Endodermal cell (in vitro differentiated cells): ENCODE data around the gene PGC. TPM values are rescaled to one million over a fixed set of nuclear protein-coding genes. Genes with fewer than 3 reads are reported as not detected.

ENCODE experiments used
- DNase-seq: peaks from one replicate; pipeline ENCODE4 v3.0.0-alpha.2; 2017
- H3K27ac ChIP-seq: 2 replicates; pipeline ENCODE4 v1.5.1; 2013; ENCODE audit warnings: mild to moderate bottlenecking, low read depth, low read length, moderate library complexity
- H3K27me3 ChIP-seq: 2 replicates; pipeline ENCODE4 v1.6.1; 2013; ENCODE audit warnings: mild to moderate bottlenecking, low read length, moderate library complexity; ENCODE audit not compliant: insufficient read depth, control insufficient read depth, poor library complexity, severe bottlenecking
- H3K36me3 ChIP-seq: 2 replicates; pipeline ENCODE4 v1.7.0; 2013; ENCODE audit warnings: mild to moderate bottlenecking, low read length, moderate library complexity; ENCODE audit not compliant: control insufficient read depth, insufficient read depth
- H3K4me1 ChIP-seq: one replicate; pipeline ENCODE4 v1.7.0; 2013; ENCODE audit warnings: low read length; ENCODE audit not compliant: control insufficient read depth, insufficient read depth
- H3K4me3 ChIP-seq: 2 replicates; pipeline ENCODE4 v1.5.1; 2013; ENCODE audit warnings: mild to moderate bottlenecking, low read length, moderate library complexity
- H3K9ac ChIP-seq: 2 replicates; pipeline ENCODE4 v1.6.1; 2013; ENCODE audit warnings: mild to moderate bottlenecking, low read length, moderate library complexity; ENCODE audit not compliant: poor library complexity, severe bottlenecking; ENCODE audit errors: extremely low read depth
- H3K9me3 ChIP-seq: 2 replicates; pipeline ENCODE4 v1.6.1; 2013; ENCODE audit warnings: mild to moderate bottlenecking, low read length, moderate library complexity; ENCODE audit not compliant: control insufficient read depth
- H3K27ac Mint-ChIP-seq: 2 replicates; pipeline ENCODE4 v1.8.0; 2020; ENCODE audit warnings: mixed read lengths
- H3K27me3 Mint-ChIP-seq: 2 replicates; pipeline ENCODE4 v1.8.0; 2021; ENCODE audit warnings: mild to moderate bottlenecking, mixed read lengths; ENCODE audit not compliant: insufficient read depth
- H3K36me3 Mint-ChIP-seq: 2 replicates; pipeline ENCODE4 v1.8.0; 2020; ENCODE audit warnings: low read depth, mixed read lengths
- H3K4me1 Mint-ChIP-seq: 2 replicates; pipeline ENCODE4 v1.8.0; 2020; ENCODE audit warnings: mixed read lengths
- H3K4me3 Mint-ChIP-seq: 2 replicates; pipeline ENCODE4 v1.8.0; 2020; ENCODE audit warnings: mild to moderate bottlenecking, moderate library complexity, mixed read lengths
- H3K9me3 Mint-ChIP-seq: 2 replicates; pipeline ENCODE4 v1.8.0; 2020; ENCODE audit warnings: mild to moderate bottlenecking, mixed read lengths
- CTCF ChIP-seq: fragments of 200-600 bp; sonication (generic); conservative IDR thresholded peaks from 2 replicates; pipeline ENCODE4 v1.5.0; 2021; ENCODE audit warnings: antibody characterized with exemption, mild to moderate bottlenecking
- WGBS, 2 experiments: methylation state at CpG; one replicate each; pipeline versions ENCODE4 v1.1.5 to v1.1.7; 2013; ENCODE audit warnings: missing lambda C conversion rate in 2 of 2, mixed read lengths in 1 of 2; ENCODE audit not compliant: insufficient coverage in 1 of 2, insufficient read length in 1 of 2; 5-methylcytosine and 5-hydroxymethylcytosine counted together
- total RNA-seq, 2 donors: library from RNA; stranded (reverse); fragmentation: NEBNext Ultra II Directional in 1 of 2; extraction: Animal tissue kit (Norgen Biotek cat#: 25700) in 1 of 2; gene quantifications; 2 replicates in 1 of 2; 3 replicates in 1 of 2; pipeline ENCODE4 v1.2.1, GENCODE V29; 2021

Gene PGC
- total RNA-seq, 2 donors from 2014 or later: not detected

GRCh38 chr6:41687501-41688175 lies 59.6 kb downstream of the PGC start:
- Mint-ChIP-seq H3K4me1 (peaks cover 10% of the 10 kb centered on the region), H3K9me3 (no peaks in the 10 kb centered on the region), H3K36me3 (no peaks in the 10 kb centered on the region), H3K27me3 (peaks cover 7% of the 10 kb centered on the region), H3K27ac (no peak overlapping the region), H3K4me3 (no peak overlapping the region)
- H3K4me1 ChIP-seq: no peaks in the 10 kb centered on the region
- DNase-seq: peak; percentile 93
- no peak overlapping the region for H3K9ac ChIP-seq
- 52 to 57% methylated on average over 3 to 9 of the region's 9 CpGs for WGBS, 2 experiments
- no peaks in the 10 kb centered on the region for H3K36me3 ChIP-seq
- no peaks in the 10 kb centered on the region for H3K9me3 ChIP-seq
- TF ChIP-seq CTCF: no peak
- no peaks in the 10 kb centered on the region for H3K27me3 ChIP-seq
- H3K4me3 ChIP-seq: no peak overlapping the region
- H3K27ac ChIP-seq: no peak overlapping the region

Other genes starting within 250 kb of the PGC start
- 10 to 100 TPM; 44.4 to 47.7 TPM for gene FOXP4, start 201.0 kb downstream of the PGC start, total RNA-seq
- 10 to 100 TPM; 52.7 to 80.0 TPM for gene MDFI, start 108.9 kb downstream of the PGC start, total RNA-seq
- gene TFEB, start 11.8 kb downstream of the PGC start, total RNA-seq: under 1 TPM in 1 of 2 donors, not detected in 1; 0.24 TPM
- 10 to 100 TPM in 1 of 2 donors, 1 to 10 TPM in 1; 7.5 to 12.0 TPM for gene FRS3, start 32.5 kb upstream of the PGC start, total RNA-seq
- 1 to 10 TPM; 2.6 to 3.6 TPM for gene PRICKLE4, start 33.4 kb upstream of the PGC start, total RNA-seq
- 100 to 1,000 TPM; 207 to 212 TPM for gene TOMM6, start 40.3 kb upstream of the PGC start, total RNA-seq
- 10 to 100 TPM; 14.0 to 18.9 TPM for gene USP49, start 148.0 kb upstream of the PGC start, total RNA-seq
- gene MED20, start 173.7 kb upstream of the PGC start, total RNA-seq: 10 to 100 TPM; 27.4 to 38.4 TPM
- gene BYSL, start 174.1 kb upstream of the PGC start, total RNA-seq: 10 to 100 TPM; 29.4 to 36.3 TPM
- 10 to 100 TPM in 1 of 2 donors, 1 to 10 TPM in 1; 8.5 to 11.7 TPM for gene CCND3, start 194.4 kb upstream of the PGC start, total RNA-seq